Calu3 (cell line): ENCODE results near the gene PIM2. TPM values are rescaled to one million over a fixed set of nuclear protein-coding genes. Genes with fewer than 3 reads are reported as not detected.

ENCODE experiments used
- BruUV-seq: library from RNA; stranded (reverse); fragments of 400-500 nt; replicated peaks from 2 replicates; lab custom pipeline; 2021; lab: Mats Ljungman, UMichigan
- CTCF ChIA-PET: fragments of 300-600 bp; sonication (Branson Sonifier 250); formaldehyde crosslinking; loops from one replicate; lab custom pipeline; 2022; ENCODE audit warnings: antibody characterized with exemption; lab: Charles Lee
- DNase-seq: peaks from one replicate; pipeline ENCODE4 v3.0.0; 2022
- H3K27ac Mint-ChIP-seq: one replicate; pipeline ENCODE4 v1.8.0; 2022; ENCODE audit warnings: mixed read lengths; ENCODE audit not compliant: unreplicated experiment
- H3K27me3 Mint-ChIP-seq: one replicate; pipeline ENCODE4 v1.8.0; 2022; ENCODE audit warnings: mixed read lengths; ENCODE audit not compliant: unreplicated experiment
- H3K36me3 Mint-ChIP-seq: one replicate; pipeline ENCODE4 v1.8.0; 2022; ENCODE audit warnings: mild to moderate bottlenecking, moderate library complexity, mixed read lengths; ENCODE audit not compliant: insufficient read depth, unreplicated experiment
- H3K4me1 Mint-ChIP-seq: one replicate; pipeline ENCODE4 v1.8.0; 2022; ENCODE audit warnings: mild to moderate bottlenecking, low read depth, mixed read lengths; ENCODE audit not compliant: unreplicated experiment
- H3K4me3 Mint-ChIP-seq: one replicate; pipeline ENCODE4 v1.8.0; 2022; ENCODE audit warnings: mild to moderate bottlenecking, low read depth, moderate library complexity, mixed read lengths; ENCODE audit not compliant: unreplicated experiment
- H3K9me3 Mint-ChIP-seq: one replicate; pipeline ENCODE4 v1.8.0; 2022; ENCODE audit warnings: low read depth, mixed read lengths; ENCODE audit not compliant: unreplicated experiment
- intact Hi-C: fragments of 100-400 bp; cut with micrococcal nuclease; formaldehyde crosslinking; loops from one replicate; pipeline ENCODE4 v1.10.0; 2022; ENCODE audit not compliant: unreplicated experiment
- total RNA-seq: library from RNA; stranded (reverse); gene quantifications from 2 replicates; pipeline ENCODE4 v1.2.3, GENCODE V29; 2022
- TF ChIP-seq, protein P1 (sequence below): fragments of 200-600 bp; IDR thresholded peaks from one replicate; pipeline ENCODE4 v1.8.0; 2022; ENCODE audit warnings: antibody characterized with exemption; ENCODE audit not compliant: unreplicated experiment

The PIM2 gene
- total RNA-seq, 1 experiment from 2014 or later, result 13.9 TPM

DNA sequence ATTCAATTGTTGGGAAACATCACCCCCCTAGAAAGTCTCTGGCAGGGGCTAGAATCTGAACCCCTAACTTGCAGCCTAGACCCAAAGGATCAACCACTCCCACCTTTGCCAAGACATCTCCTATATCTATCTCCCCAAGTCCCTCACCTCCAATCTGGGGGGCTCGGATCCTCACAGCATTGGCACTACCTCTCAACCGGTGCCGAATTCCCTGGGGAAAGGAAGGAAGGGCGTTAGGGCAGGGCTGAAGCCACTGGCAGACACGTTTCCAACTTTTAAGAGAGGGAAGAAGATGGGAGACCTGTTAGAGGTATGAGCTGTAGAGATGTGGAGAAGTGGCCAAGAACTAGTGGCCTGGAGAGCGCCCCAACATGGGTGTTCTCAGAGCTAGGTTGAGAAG lies 23.9 kb downstream of the PIM2 start:
- Mint-ChIP-seq H3K27ac (no peak overlapping the region), H3K4me3 (no peak overlapping the region), H3K27me3 (no peaks in the 10 kb centered on the region), H3K4me1 (peaks cover 13% of the 10 kb centered on the region), H3K36me3 (peaks cover 69% of the 10 kb centered on the region), H3K9me3 (no peaks in the 10 kb centered on the region)
- TF ChIP-seq, protein P1, sequence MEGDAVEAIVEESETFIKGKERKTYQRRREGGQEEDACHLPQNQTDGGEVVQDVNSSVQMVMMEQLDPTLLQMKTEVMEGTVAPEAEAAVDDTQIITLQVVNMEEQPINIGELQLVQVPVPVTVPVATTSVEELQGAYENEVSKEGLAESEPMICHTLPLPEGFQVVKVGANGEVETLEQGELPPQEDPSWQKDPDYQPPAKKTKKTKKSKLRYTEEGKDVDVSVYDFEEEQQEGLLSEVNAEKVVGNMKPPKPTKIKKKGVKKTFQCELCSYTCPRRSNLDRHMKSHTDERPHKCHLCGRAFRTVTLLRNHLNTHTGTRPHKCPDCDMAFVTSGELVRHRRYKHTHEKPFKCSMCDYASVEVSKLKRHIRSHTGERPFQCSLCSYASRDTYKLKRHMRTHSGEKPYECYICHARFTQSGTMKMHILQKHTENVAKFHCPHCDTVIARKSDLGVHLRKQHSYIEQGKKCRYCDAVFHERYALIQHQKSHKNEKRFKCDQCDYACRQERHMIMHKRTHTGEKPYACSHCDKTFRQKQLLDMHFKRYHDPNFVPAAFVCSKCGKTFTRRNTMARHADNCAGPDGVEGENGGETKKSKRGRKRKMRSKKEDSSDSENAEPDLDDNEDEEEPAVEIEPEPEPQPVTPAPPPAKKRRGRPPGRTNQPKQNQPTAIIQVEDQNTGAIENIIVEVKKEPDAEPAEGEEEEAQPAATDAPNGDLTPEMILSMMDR, result no peak
- no peak for DNase-seq
- CTCF ChIA-PET, result no interaction called here
- BruUV-seq, result no TSS peak
- intact Hi-C loops, result loop anchor here (5.0 to 10.0 kb wide), 2 partner anchors 60 to 133 kb away; partner anchors contain the start of genes GLOD5 and PCSK1N

GRCh38 chrX:48893556-48894348 lies 25.1 kb downstream of the PIM2 start:
- Mint-ChIP-seq H3K4me1 (peaks cover 14% of the 10 kb centered on the region), H3K36me3 (peaks cover 66% of the 10 kb centered on the region), H3K9me3 (no peaks in the 10 kb centered on the region), H3K27ac (no peak overlapping the region), H3K4me3 (no peak overlapping the region), H3K27me3 (no peaks in the 10 kb centered on the region)
- intact Hi-C loops, result loop anchor here (10.0 kb wide), 1 partner anchor 59 kb away; the partner anchor contains the start of gene PCSK1N
- BruUV-seq, result no TSS peak
- TF ChIP-seq, protein P1, result no peak
- CTCF ChIA-PET, result no interaction called here
- no peak for DNase-seq

DNA sequence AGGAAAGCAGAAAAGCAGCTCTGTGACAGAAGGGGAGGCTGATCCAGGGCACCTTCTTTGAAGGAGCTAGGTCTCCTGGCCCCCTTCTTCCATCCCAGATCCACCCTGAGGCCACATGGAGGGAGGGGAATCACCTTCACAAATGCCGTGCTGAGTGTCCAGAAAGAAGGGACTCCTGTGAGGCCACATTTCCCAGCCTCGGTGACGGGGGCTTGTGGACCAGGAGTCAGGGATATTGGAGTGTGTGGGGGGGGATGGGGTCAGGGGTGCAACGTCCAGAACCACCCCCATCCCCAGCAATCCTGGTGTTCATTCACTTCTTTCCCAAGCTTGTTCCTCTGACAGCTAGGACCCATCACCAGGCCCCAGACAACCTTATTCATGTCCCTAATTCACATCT lies 25.9 kb downstream of the PIM2 start:
- no TSS peak for BruUV-seq
- no peak for DNase-seq
- Mint-ChIP-seq H3K27me3 (no peaks in the 10 kb centered on the region), H3K4me3 (no peak overlapping the region), H3K4me1 (peaks cover 14% of the 10 kb centered on the region), H3K9me3 (no peaks in the 10 kb centered on the region), H3K27ac (no peak overlapping the region), H3K36me3 (peaks cover 57% of the 10 kb centered on the region)
- CTCF ChIA-PET, result no interaction called here
- TF ChIP-seq, protein P1, result no peak
- intact Hi-C loops, result loop anchor here (10.0 kb wide), 1 partner anchor 58 kb away; the partner anchor contains the start of gene PCSK1N

DNA sequence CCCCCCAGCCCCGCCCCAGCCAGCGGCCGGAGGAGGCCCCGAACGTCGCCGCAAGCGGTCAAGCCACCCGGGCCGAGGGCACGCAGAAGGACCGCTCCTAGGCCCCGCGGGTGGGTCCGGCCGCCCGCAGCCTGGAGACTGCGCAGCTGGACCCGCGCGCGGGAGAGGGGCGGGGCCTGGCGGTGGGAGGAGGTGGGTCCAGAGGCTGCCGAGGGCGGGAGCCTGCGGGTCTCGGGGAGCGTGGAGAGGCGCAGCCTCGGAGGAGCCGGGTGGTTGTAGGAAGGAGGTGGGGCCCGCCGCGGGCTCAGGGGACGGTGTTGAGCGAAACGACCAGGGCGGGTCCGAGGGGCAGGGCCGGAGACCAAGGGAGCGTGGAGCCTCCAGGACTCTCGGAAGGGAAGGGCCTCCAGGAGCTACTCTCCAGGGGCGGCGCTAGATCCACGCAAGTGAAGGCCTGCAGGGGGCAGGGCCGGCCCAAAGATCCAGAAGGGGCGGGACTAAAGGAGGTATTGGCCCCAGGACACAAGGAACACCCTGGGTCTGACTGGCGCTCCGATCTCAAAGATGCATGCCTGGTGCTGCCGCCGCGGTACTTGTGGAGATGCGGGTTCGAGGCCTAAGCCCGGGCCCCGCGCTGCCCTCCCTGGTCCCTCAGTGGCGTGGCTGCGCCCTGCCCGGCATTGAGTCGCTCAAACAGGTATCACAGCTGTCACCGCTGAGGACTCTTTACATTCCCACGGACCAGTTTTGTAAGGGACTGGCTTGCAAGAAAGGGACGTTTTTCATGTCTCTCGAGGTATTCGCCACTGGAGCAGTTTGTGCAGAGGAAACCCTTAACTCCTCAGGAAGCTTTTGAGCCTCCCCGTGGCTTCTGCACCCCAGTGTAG lies 27.2 kb downstream of the PIM2 start:
- H3K27me3 Mint-ChIP-seq, result no peaks in the 10 kb centered on the region
- no peak overlapping the region for H3K27ac Mint-ChIP-seq
- H3K36me3 Mint-ChIP-seq, result peaks cover 44% of the 10 kb centered on the region
- TF ChIP-seq, protein P1, result no peak
- H3K4me3 Mint-ChIP-seq, result peak overlapping the region; percentile 74
- no peaks in the 10 kb centered on the region for H3K9me3 Mint-ChIP-seq
- H3K4me1 Mint-ChIP-seq, result peaks cover 14% of the 10 kb centered on the region
- CTCF ChIA-PET, result interaction anchor here (0.7 to 1.5 kb wide), 5 partner anchors 9 to 68 kb away, joined by 3 to 4 read pairs (median 3); no protein-coding TSS in a partner anchor
- BruUV-seq, result no TSS peak
- intact Hi-C loops, result loop anchor here (10.0 kb wide), 1 partner anchor 57 kb away; the partner anchor contains the start of gene PCSK1N
- peak; percentile 87 for DNase-seq
